Activated CD8-positive, alpha-beta T cell treated with anti-CD3 and anti-CD28 coated beads, Interleukin-2, amount 10 ng/mL, durations not matched to agents 7 days and 5 days (primary cell): ENCODE results near the gene SLC19A2. TPM values are rescaled to one million over a fixed set of nuclear protein-coding genes. Genes with fewer than 3 reads are reported as not detected.

Experiments
- ATAC-seq: fragments of 150-1000 bp; cut with Tn5 transposase; one replicate; pipeline ENCODE4 v1.10.0; 2021; ENCODE audit warnings: moderate library complexity
- CTCF ChIA-PET: fragments of 350-600 bp; sonication (Branson Sonifier 250); formaldehyde crosslinking; loops from one replicate; lab custom pipeline; 2021; ENCODE audit warnings: antibody characterized with exemption; lab: Charles Lee
- POLR2A ChIA-PET: fragments of 350-600 bp; sonication (Branson Sonifier 250); formaldehyde crosslinking; loops from one replicate; lab custom pipeline; 2021; ENCODE audit warnings: antibody characterized with exemption; lab: Charles Lee
- DNase-seq: peaks from one replicate; pipeline ENCODE4 v3.0.0-alpha.2; 2020
- H3K27ac Mint-ChIP-seq: one replicate; pipeline ENCODE4 v1.8.0; 2021; ENCODE audit warnings: mild to moderate bottlenecking, mixed read lengths
- H3K27me3 Mint-ChIP-seq: one replicate; pipeline ENCODE4 v1.8.0; 2021; ENCODE audit warnings: low read depth, mixed read lengths
- H3K36me3 Mint-ChIP-seq: one replicate; pipeline ENCODE4 v1.8.0; 2021; ENCODE audit warnings: low read depth, mixed read lengths
- H3K4me1 Mint-ChIP-seq: one replicate; pipeline ENCODE4 v1.8.0; 2021; ENCODE audit warnings: low read depth, mixed read lengths
- H3K4me3 Mint-ChIP-seq: one replicate; pipeline ENCODE4 v1.8.0; 2021; ENCODE audit warnings: mild to moderate bottlenecking, mixed read lengths
- H3K9me3 Mint-ChIP-seq: one replicate; pipeline ENCODE4 v1.8.0; 2022; ENCODE audit warnings: mixed read lengths; ENCODE audit not compliant: insufficient read depth
- total RNA-seq, 2 experiments: library from RNA; stranded (reverse); gene quantifications; one replicate each; pipeline ENCODE4 v1.2.3, GENCODE V29; 2021

SLC19A2 gene
- total RNA-seq, 2 experiments from 2014 or later = 4.8 to 5.8 TPM

DNA sequence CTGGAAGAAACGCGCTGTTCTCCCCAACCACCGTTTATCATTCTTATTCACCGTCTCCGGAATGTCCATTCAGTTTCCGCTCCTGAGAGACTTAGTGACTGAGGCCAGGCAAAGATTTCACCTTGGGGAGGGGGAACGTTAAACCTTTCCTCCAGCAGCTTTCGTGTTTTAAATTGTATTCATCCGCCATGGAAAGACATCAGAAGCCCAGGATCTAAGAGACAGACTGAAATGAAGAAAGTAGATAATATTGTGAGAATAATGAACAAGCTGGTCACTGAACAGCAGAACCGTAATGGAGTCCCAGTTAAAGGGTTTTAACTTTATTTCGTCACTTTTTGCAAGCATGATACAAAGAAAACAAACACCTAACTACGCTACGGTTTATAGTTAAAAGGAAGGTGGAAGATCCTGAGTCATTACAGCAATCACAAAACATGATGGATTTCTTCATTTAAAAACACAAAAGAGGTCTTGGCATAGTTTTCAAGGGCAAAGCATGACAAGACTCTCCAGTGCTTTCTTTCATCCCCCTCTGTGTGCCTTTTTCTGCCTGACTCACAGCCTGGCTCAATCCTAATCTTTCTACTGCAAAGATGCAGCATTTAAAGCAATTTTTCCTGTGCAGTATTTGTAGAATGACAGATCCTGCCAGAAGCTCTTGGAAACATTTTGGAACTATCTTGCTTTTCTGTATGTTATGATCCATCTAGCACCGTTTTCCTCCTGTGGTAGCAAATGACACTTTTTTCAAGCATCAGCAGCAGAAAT is 722 bp upstream of the SLC19A2 start:
- H3K36me3 Mint-ChIP-seq = no peaks in the 10 kb centered on the region
- H3K27ac Mint-ChIP-seq = peak overlapping the region; percentile 89
- ChIA-PET POLR2A (interaction anchor here (1.0 kb wide), 1 partner anchor 107 kb away, joined by 4 read pairs; no protein-coding TSS in a partner anchor), CTCF (interaction anchor here (1.0 to 2.3 kb wide), 7 partner anchors 10 to 226 kb away, joined by 3 to 10 read pairs (median 4); partner anchors contain the start of genes CCDC181 and F5)
- no peaks in the 10 kb centered on the region for H3K27me3 Mint-ChIP-seq
- no peaks in the 10 kb centered on the region for H3K9me3 Mint-ChIP-seq
- peak overlapping the region; percentile 82 for H3K4me3 Mint-ChIP-seq
- DNase-seq (no peak), ATAC-seq (no peak)
- H3K4me1 Mint-ChIP-seq = peaks cover 37% of the 10 kb centered on the region

GRCh38 chr1:169484683-169485430 is 887 bp downstream of the SLC19A2 start:
- DNase-seq (peak; percentile 54), ATAC-seq (peak; percentile 26)
- ChIA-PET POLR2A (no interaction called here), CTCF (interaction anchor here (1.6 to 2.3 kb wide), 4 partner anchors 19 to 227 kb away, joined by 3 to 10 read pairs (median 5); no protein-coding TSS in a partner anchor)
- H3K4me1 Mint-ChIP-seq = peaks cover 40% of the 10 kb centered on the region
- H3K9me3 Mint-ChIP-seq = no peaks in the 10 kb centered on the region
- H3K27me3 Mint-ChIP-seq = no peaks in the 10 kb centered on the region
- H3K27ac Mint-ChIP-seq = peak overlapping the region; percentile 81
- no peaks in the 10 kb centered on the region for H3K36me3 Mint-ChIP-seq
- peak overlapping the region; percentile 82 for H3K4me3 Mint-ChIP-seq

DNA sequence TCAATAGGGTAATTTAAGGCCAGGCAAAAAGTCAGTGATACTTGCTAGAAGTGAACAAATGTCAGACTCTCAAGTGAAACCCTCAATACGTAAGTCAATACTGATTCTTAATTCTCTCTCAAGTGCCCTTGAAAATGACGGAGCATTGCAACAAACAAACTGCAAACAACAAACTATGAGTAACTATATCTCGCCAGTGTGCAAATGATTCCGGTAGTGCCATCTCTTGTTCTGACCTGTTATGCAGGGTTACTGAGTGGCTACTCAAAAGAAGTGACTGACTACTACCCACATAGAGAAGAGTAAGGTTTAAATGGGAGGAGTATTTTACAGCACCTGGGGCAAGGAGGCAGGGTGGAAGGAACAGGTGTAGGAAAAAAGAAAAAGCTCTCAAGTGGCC is 1.6 kb downstream of the SLC19A2 start:
- POLR2A ChIA-PET = no interaction called here
- Mint-ChIP-seq H3K27ac (no peak overlapping the region), H3K27me3 (no peaks in the 10 kb centered on the region), H3K4me1 (peaks cover 40% of the 10 kb centered on the region), H3K9me3 (no peaks in the 10 kb centered on the region), H3K4me3 (peak overlapping the region; percentile 9), H3K36me3 (no peaks in the 10 kb centered on the region)
- no peak for ATAC-seq
- CTCF ChIA-PET = no interaction called here
- DNase-seq = no peak

GRCh38 chr1:169483500-169483966 is 2.2 kb downstream of the SLC19A2 start:
- Mint-ChIP-seq H3K36me3 (no peaks in the 10 kb centered on the region), H3K27ac (no peak overlapping the region), H3K27me3 (no peaks in the 10 kb centered on the region), H3K9me3 (no peaks in the 10 kb centered on the region), H3K4me1 (peaks cover 40% of the 10 kb centered on the region), H3K4me3 (no peak overlapping the region)
- ChIA-PET POLR2A (no interaction called here), CTCF (interaction anchor here (0.7 to 1.1 kb wide), 3 partner anchors 18 to 65 kb away, joined by 3 to 4 read pairs (median 4); no protein-coding TSS in a partner anchor)
- no peak for ATAC-seq
- no peak for DNase-seq

DNA sequence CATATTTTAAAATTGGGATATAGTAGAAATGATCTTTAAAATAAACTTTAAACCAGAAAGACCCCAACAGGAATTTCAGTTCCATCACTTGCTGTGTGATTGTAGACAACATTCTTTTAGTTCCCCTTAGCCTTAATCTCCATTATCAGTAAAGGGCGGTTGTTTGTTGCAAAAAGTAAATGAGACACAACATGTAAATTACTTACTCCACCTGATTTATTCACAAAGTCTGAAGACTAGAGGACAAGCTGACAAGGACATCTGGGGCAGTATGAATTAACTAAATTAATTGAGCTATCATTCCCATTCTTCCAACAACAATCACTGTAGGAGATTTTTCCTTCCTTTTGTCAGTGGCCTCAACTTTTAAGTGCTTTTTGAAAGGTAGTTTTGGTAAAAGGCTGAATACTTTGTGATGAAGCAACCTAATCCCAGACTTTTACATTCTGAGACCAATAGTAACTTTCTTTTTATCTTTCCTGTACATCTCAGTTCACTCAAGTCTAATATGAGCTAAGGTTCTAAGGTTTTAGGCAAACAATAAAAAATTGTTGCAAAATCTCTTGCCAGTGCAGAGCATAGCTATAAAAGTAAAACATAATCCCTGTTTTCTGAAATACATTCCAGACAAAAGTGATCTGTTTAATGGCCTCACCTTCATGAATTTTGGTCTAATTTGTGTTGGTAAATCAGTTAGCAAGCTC is 6.2 kb downstream of the SLC19A2 start:
- Mint-ChIP-seq H3K4me1 (peaks cover 15% of the 10 kb centered on the region), H3K4me3 (no peak overlapping the region), H3K9me3 (no peaks in the 10 kb centered on the region), H3K27ac (no peak overlapping the region), H3K36me3 (peaks cover 14% of the 10 kb centered on the region), H3K27me3 (no peaks in the 10 kb centered on the region)
- DNase-seq = no peak
- POLR2A ChIA-PET = no interaction called here
- CTCF ChIA-PET = interaction anchor here (1.6 kb wide), 2 partner anchors 67 to 233 kb away, joined by 4 to 7 read pairs; no protein-coding TSS in a partner anchor
- ATAC-seq = no peak

DNA sequence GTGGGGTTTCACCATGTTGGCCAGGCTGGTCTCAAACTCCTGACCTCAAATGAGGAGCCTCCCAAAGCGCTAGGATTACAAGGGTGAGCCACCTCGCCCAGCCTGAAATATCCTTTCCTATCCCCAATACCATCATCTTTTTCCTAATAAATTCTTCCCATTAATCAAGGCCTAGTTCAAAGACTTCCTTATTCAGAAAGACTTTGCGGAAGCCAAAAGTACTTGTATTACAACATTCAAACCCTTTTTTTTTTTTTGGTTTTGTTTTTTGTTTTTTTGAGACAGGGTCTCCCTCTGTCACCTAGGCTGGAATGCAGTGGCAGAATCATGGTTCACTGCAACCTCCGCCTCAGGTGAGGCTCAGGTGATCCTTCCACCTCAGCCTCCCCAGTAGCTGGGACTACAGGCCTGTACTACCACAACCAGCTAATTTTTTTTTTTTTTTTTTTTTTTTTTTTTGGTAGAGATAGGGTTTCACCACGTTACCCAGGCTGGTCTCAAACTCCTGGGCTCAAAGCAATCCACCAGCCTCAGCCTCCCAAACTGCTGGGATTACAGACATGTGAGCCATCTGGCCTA is 7.6 kb downstream of the SLC19A2 start:
- no peak for DNase-seq
- no peak for ATAC-seq
- Mint-ChIP-seq H3K9me3 (no peaks in the 10 kb centered on the region), H3K4me1 (peaks cover 3% of the 10 kb centered on the region), H3K27ac (no peak overlapping the region), H3K36me3 (peaks cover 14% of the 10 kb centered on the region), H3K4me3 (no peak overlapping the region), H3K27me3 (no peaks in the 10 kb centered on the region)
- CTCF ChIA-PET = no interaction called here
- POLR2A ChIA-PET = no interaction called here

DNA sequence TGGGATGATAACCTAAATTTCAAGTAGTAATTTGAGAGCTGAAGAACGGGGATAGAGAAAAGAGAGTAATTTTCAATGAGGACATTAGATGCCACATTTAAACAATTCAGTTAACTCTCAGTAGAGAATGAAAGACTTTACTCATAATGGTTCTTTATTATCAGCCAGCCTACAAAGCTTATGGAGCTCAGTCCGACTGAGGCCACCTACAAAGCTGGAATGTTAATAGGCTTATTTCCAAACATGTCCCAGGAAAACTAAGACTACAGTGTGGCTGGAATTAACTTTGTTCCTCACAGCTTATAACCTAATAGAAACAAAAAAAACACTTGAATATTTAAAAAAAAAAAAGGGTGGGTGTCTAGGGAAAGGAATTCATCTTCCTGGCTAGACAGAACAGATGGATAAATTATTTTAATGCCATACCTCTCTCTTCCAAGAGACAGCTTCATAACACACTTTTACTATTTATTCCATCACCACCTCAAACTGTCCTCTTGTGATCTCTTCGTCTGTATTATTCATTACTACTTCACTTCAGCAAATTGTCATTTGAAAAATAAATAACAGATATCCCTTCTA is 9.8 kb downstream of the SLC19A2 start:
- ChIA-PET POLR2A (no interaction called here), CTCF (interaction anchor here (1.0 kb wide), 2 partner anchors 10 to 53 kb away, joined by 4 read pairs; no protein-coding TSS in a partner anchor)
- H3K4me1 Mint-ChIP-seq = peaks cover 3% of the 10 kb centered on the region
- no peaks in the 10 kb centered on the region for H3K9me3 Mint-ChIP-seq
- no peak overlapping the region for H3K4me3 Mint-ChIP-seq
- H3K36me3 Mint-ChIP-seq = peaks cover 14% of the 10 kb centered on the region
- H3K27ac Mint-ChIP-seq = no peak overlapping the region
- no peaks in the 10 kb centered on the region for H3K27me3 Mint-ChIP-seq
- no peak for DNase-seq
- ATAC-seq = no peak

GRCh38 chr1:169474302-169474995 is 11.3 kb downstream of the SLC19A2 start:
- DNase-seq (no peak), ATAC-seq (no peak)
- CTCF ChIA-PET = interaction anchor here (0.8 kb wide), 1 partner anchor 9 kb away, joined by 3 read pairs; no protein-coding TSS in a partner anchor
- Mint-ChIP-seq H3K27ac (no peak overlapping the region), H3K4me1 (no peaks in the 10 kb centered on the region), H3K9me3 (no peaks in the 10 kb centered on the region), H3K36me3 (peaks cover 14% of the 10 kb centered on the region), H3K27me3 (no peaks in the 10 kb centered on the region), H3K4me3 (no peak overlapping the region)
- POLR2A ChIA-PET = no interaction called here

- no peak overlapping the region for H3K4me3 Mint-ChIP-seq
- DNase-seq (no peak), ATAC-seq (no peak)
- ChIA-PET CTCF (interaction anchor here (0.6 to 0.8 kb wide), 2 partner anchors 8 to 14 kb away, joined by 3 read pairs; no protein-coding TSS in a partner anchor), POLR2A (no interaction called here)
- no peak overlapping the region for H3K27ac Mint-ChIP-seq
- no peaks in the 10 kb centered on the region for H3K4me1 Mint-ChIP-seq
- no peaks in the 10 kb centered on the region for H3K27me3 Mint-ChIP-seq
- H3K9me3 Mint-ChIP-seq = no peaks in the 10 kb centered on the region
- peaks cover 14% of the 10 kb centered on the region for H3K36me3 Mint-ChIP-seq
Measured at GRCh38 chr1:169473347-169473746, 12.4 kb downstream of the SLC19A2 start.

DNA sequence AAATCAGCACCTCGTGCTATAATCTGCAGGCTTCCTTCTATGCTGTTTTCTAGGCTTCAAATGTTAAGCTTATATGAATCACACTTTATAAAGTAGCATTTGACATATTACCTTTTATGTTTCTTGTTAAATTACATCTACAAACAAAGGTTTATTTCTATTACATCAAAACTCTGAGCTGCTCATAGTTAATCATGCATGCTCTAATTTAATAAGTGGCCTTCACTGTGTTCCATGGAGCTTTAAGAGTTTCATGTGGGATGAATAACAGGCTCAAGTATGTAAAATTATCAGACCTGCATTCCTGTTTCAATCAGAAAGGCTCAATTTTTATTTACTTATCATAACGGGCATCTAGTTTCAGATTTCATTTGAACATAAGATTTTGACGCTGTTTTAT is 13.0 kb downstream of the SLC19A2 start:
- no peak for ATAC-seq
- Mint-ChIP-seq H3K27me3 (no peaks in the 10 kb centered on the region), H3K36me3 (peaks cover 14% of the 10 kb centered on the region), H3K9me3 (no peaks in the 10 kb centered on the region), H3K4me1 (no peaks in the 10 kb centered on the region), H3K4me3 (no peak overlapping the region), H3K27ac (no peak overlapping the region)
- ChIA-PET CTCF (interaction anchor here (0.6 kb wide), 1 partner anchor 14 kb away, joined by 3 read pairs; no protein-coding TSS in a partner anchor), POLR2A (no interaction called here)
- no peak for DNase-seq
